Activated naive CD8-positive, alpha-beta T cell (primary cell): ENCODE measurements around the gene TMTC4.
"Not testable (repeated sequence)": the region's sequence is repeated elsewhere in the genome, so short reads cannot be mapped to it uniquely, and the experiment has no call there.

Experiments used
- H3K27ac Mint-ChIP-seq: one replicate; pipeline ENCODE4 v1.8.0; 2021; ENCODE audit warnings: mixed read lengths
- H3K27me3 Mint-ChIP-seq: one replicate; pipeline ENCODE4 v1.8.0; 2021; ENCODE audit warnings: mixed read lengths
- H3K36me3 Mint-ChIP-seq: one replicate; pipeline ENCODE4 v1.8.0; 2021; ENCODE audit warnings: mixed read lengths
- H3K4me1 Mint-ChIP-seq: one replicate; pipeline ENCODE4 v1.8.0; 2021; ENCODE audit warnings: low read depth, mixed read lengths
- H3K4me3 Mint-ChIP-seq: one replicate; pipeline ENCODE4 v1.8.0; 2021; ENCODE audit warnings: mild to moderate bottlenecking, mixed read lengths
- H3K9me3 Mint-ChIP-seq: one replicate; pipeline ENCODE4 v1.8.0; 2021; ENCODE audit warnings: low read depth, mixed read lengths

Gene TMTC4

GRCh38 chr13:100620792-100621191 lies 53.8 kb downstream of the TMTC4 start:
- Mint-ChIP-seq H3K27ac (no peak overlapping the region), H3K4me3 (no peak overlapping the region), H3K4me1 (peaks cover 11% of the 10 kb centered on the region), H3K9me3 (no peaks in the 10 kb centered on the region), H3K27me3 (no peaks in the 10 kb centered on the region), H3K36me3 (peaks cover 23% of the 10 kb centered on the region)

GRCh38 chr13:100619940-100620339 lies 54.7 kb downstream of the TMTC4 start:
- Mint-ChIP-seq H3K27ac (no peak overlapping the region), H3K36me3 (peaks cover 21% of the 10 kb centered on the region), H3K4me1 (peaks cover 11% of the 10 kb centered on the region), H3K4me3 (no peak overlapping the region), H3K27me3 (no peaks in the 10 kb centered on the region), H3K9me3 (no peaks in the 10 kb centered on the region)

GRCh38 chr13:100618897-100619296 lies 55.7 kb downstream of the TMTC4 start:
- H3K4me1 Mint-ChIP-seq, result peaks cover 11% of the 10 kb centered on the region
- not testable (repeated sequence) for H3K27ac Mint-ChIP-seq, H3K27me3 Mint-ChIP-seq, H3K9me3 Mint-ChIP-seq, H3K4me3 Mint-ChIP-seq
- H3K36me3 Mint-ChIP-seq, result peaks cover 18% of the 10 kb centered on the region

- H3K27me3 Mint-ChIP-seq, result no peaks in the 10 kb centered on the region
- H3K9me3 Mint-ChIP-seq, result no peaks in the 10 kb centered on the region
- H3K36me3 Mint-ChIP-seq, result peaks cover 6% of the 10 kb centered on the region
- H3K4me3 Mint-ChIP-seq, result no peak overlapping the region
- H3K27ac Mint-ChIP-seq, result no peak overlapping the region
- peaks cover 7% of the 10 kb centered on the region for H3K4me1 Mint-ChIP-seq
Measured at GRCh38 chr13:100613031-100613430, 61.6 kb downstream of the TMTC4 start.

GRCh38 chr13:100611678-100612492 lies 62.7 kb downstream of the TMTC4 start:
- Mint-ChIP-seq H3K27ac (no peak overlapping the region), H3K36me3 (peaks cover 9% of the 10 kb centered on the region), H3K4me1 (peaks cover 8% of the 10 kb centered on the region), H3K4me3 (no peak overlapping the region), H3K27me3 (no peaks in the 10 kb centered on the region), H3K9me3 (no peaks in the 10 kb centered on the region)

- H3K4me1 Mint-ChIP-seq, result peaks cover 8% of the 10 kb centered on the region
Measured at GRCh38 chr13:100610391-100611347, 63.9 kb downstream of the TMTC4 start.

GRCh38 chr13:100608906-100609305 lies 65.7 kb downstream of the TMTC4 start:
- H3K9me3 Mint-ChIP-seq, result no peaks in the 10 kb centered on the region
- H3K4me3 Mint-ChIP-seq, result no peak overlapping the region
- H3K27ac Mint-ChIP-seq, result no peak overlapping the region
- peaks cover 8% of the 10 kb centered on the region for H3K4me1 Mint-ChIP-seq
- peaks cover 9% of the 10 kb centered on the region for H3K36me3 Mint-ChIP-seq
- no peaks in the 10 kb centered on the region for H3K27me3 Mint-ChIP-seq

More at GRCh38 chr13:100610391-100611347, 63.9 kb downstream of the TMTC4 start:
- no peak overlapping the region for H3K4me3 Mint-ChIP-seq
- peaks cover 9% of the 10 kb centered on the region for H3K36me3 Mint-ChIP-seq
- H3K27me3 Mint-ChIP-seq, result no peaks in the 10 kb centered on the region
- no peaks in the 10 kb centered on the region for H3K9me3 Mint-ChIP-seq
- no peak overlapping the region for H3K27ac Mint-ChIP-seq

GRCh38 chr13:100608489-100608888 lies 66.1 kb downstream of the TMTC4 start:
- Mint-ChIP-seq H3K36me3 (peaks cover 11% of the 10 kb centered on the region), H3K4me1 (peaks cover 8% of the 10 kb centered on the region), H3K4me3 (no peak overlapping the region), H3K9me3 (no peaks in the 10 kb centered on the region), H3K27ac (no peak overlapping the region), H3K27me3 (no peaks in the 10 kb centered on the region)

- no peak overlapping the region for H3K4me3 Mint-ChIP-seq
- peaks cover 13% of the 10 kb centered on the region for H3K36me3 Mint-ChIP-seq
- no peak overlapping the region for H3K27ac Mint-ChIP-seq
- no peaks in the 10 kb centered on the region for H3K27me3 Mint-ChIP-seq
- H3K9me3 Mint-ChIP-seq, result no peaks in the 10 kb centered on the region
- peaks cover 8% of the 10 kb centered on the region for H3K4me1 Mint-ChIP-seq
Measured at GRCh38 chr13:100604918-100605710, 69.5 kb downstream of the TMTC4 start.

- Mint-ChIP-seq H3K9me3 (no peaks in the 10 kb centered on the region), H3K36me3 (peaks cover 7% of the 10 kb centered on the region), H3K27me3 (no peaks in the 10 kb centered on the region), H3K4me3 (no peak overlapping the region), H3K27ac (no peak overlapping the region), H3K4me1 (no peaks in the 10 kb centered on the region)
Measured at GRCh38 chr13:100602493-100603111, 72.0 kb downstream of the TMTC4 start.

- no peaks in the 10 kb centered on the region for H3K9me3 Mint-ChIP-seq
- no peaks in the 10 kb centered on the region for H3K4me1 Mint-ChIP-seq
- H3K27ac Mint-ChIP-seq, result no peak overlapping the region
- H3K4me3 Mint-ChIP-seq, result no peak overlapping the region
- H3K27me3 Mint-ChIP-seq, result no peaks in the 10 kb centered on the region
- H3K36me3 Mint-ChIP-seq, result peaks cover 7% of the 10 kb centered on the region
Measured at GRCh38 chr13:100601716-100602115, 72.9 kb downstream of the TMTC4 start.

GRCh38 chr13:100600915-100601314 lies 73.7 kb downstream of the TMTC4 start:
- Mint-ChIP-seq H3K36me3 (peaks cover 7% of the 10 kb centered on the region), H3K4me3 (no peak overlapping the region), H3K9me3 (no peaks in the 10 kb centered on the region), H3K27me3 (no peaks in the 10 kb centered on the region), H3K27ac (no peak overlapping the region), H3K4me1 (no peaks in the 10 kb centered on the region)

- Mint-ChIP-seq H3K27me3 (no peaks in the 10 kb centered on the region), H3K4me3 (no peak overlapping the region), H3K27ac (no peak overlapping the region), H3K9me3 (no peaks in the 10 kb centered on the region), H3K4me1 (no peaks in the 10 kb centered on the region), H3K36me3 (peaks cover 7% of the 10 kb centered on the region)
Measured at GRCh38 chr13:100600461-100600860, 74.1 kb downstream of the TMTC4 start.

GRCh38 chr13:100597253-100597652 lies 77.3 kb downstream of the TMTC4 start:
- Mint-ChIP-seq H3K9me3 (no peaks in the 10 kb centered on the region), H3K27me3 (no peaks in the 10 kb centered on the region), H3K4me1 (no peaks in the 10 kb centered on the region), H3K36me3 (no peaks in the 10 kb centered on the region), H3K27ac (no peak overlapping the region), H3K4me3 (no peak overlapping the region)
